ENCODE results near the gene CPT1B. TPM values are rescaled to one million over a fixed set of nuclear protein-coding genes. Genes with fewer than 3 reads are reported as not detected.

CPT1B gene
- total RNA-seq, 2 experiments from 2014 or later = 42.9 to 43.7 TPM

- TF ChIP-seq, protein P1, sequence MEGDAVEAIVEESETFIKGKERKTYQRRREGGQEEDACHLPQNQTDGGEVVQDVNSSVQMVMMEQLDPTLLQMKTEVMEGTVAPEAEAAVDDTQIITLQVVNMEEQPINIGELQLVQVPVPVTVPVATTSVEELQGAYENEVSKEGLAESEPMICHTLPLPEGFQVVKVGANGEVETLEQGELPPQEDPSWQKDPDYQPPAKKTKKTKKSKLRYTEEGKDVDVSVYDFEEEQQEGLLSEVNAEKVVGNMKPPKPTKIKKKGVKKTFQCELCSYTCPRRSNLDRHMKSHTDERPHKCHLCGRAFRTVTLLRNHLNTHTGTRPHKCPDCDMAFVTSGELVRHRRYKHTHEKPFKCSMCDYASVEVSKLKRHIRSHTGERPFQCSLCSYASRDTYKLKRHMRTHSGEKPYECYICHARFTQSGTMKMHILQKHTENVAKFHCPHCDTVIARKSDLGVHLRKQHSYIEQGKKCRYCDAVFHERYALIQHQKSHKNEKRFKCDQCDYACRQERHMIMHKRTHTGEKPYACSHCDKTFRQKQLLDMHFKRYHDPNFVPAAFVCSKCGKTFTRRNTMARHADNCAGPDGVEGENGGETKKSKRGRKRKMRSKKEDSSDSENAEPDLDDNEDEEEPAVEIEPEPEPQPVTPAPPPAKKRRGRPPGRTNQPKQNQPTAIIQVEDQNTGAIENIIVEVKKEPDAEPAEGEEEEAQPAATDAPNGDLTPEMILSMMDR (IDR thresholded peaks at IDR 0.05) = no peak
- H3K27me3 Mint-ChIP-seq = no peaks in the 10 kb centered on the region
- no peaks in the 10 kb centered on the region for H3K9me3 Mint-ChIP-seq
- H3K36me3 Mint-ChIP-seq (ENCODE audit: low read depth) = peaks cover 6% of the 10 kb centered on the region
- H3K4me1 Mint-ChIP-seq (ENCODE audit: low read depth) = peaks cover 15% of the 10 kb centered on the region
- intact Hi-C loops (cut with micrococcal nuclease) = no loop called here
- H3K4me3 Mint-ChIP-seq = peak overlapping the region; percentile 83
- DNase-seq = no peak
- H3K27ac Mint-ChIP-seq = peak overlapping the region; percentile 47
- ChIA-PET POLR2A (interaction anchor here (0.6 to 4.4 kb wide), 15 partner anchors 9 to 57 kb away, joined by 3 to 36 read pairs (median 5); partner anchors contain the start of gene SCO2), CTCF (interaction anchor here (0.8 to 3.3 kb wide), 22 partner anchors 9 to 95 kb away, joined by 3 to 32 read pairs (median 5); partner anchors contain the start of genes CHKB, KLHDC7B, LMF2 and NCAPH2)
- no peak for ATAC-seq
Observed at GRCh38 chr22:50563413-50564160, 14.6 kb downstream of the CPT1B start.

DNA sequence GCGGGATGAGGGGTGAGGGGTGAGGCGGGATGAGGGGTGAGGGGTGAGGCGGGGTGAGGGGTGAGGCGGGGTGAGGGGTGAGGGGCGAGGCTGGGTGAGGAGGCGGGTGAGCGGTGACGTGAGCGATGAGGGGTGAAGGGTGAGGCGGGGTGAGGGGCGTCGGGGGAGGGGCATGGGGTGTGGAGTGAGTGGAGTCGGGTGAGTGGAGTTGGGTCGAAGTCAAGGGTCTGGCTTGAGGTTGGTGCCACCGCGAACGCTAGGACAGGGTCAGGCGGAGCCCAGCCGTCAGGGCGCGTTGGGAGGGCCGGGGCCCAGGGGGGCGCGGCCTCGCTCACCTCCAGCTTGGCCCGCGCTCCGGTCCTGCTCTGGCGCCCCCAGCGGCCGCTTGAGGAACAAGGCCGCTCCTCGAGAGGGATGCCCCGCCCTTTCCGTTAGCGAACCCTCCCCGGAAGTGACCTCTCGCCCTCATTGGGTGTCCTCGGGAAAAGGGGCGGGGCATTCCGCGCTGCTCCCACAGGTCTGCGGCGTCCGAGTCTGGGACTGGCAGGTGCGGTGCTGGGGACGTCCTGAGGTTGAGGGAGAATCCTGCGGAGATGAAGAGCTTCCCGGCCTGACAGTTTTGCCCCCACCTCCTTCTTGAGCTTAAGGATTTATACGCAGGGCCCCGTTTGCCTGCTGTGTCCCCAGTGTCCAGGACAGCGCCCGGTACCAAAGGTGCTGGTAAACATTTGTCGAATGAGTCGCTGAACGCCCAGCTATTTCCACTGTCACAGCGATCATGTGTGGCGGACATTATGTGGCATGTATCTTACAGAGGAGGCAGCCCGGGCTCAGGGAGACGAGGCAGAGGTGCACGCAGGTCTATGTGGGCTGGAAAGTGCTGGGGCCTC, 15.5 kb downstream of the CPT1B start, which contains the start of gene SYCE3:
SYCE3 (minus strand) TSS at position 397 of the 890 bp plus-strand sequence. CDS start 6,514 bp downstream, outside the sequence.
- peaks cover 2% of the 10 kb centered on the region for H3K36me3 Mint-ChIP-seq (ENCODE audit: low read depth)
- no peaks in the 10 kb centered on the region for H3K9me3 Mint-ChIP-seq
- intact Hi-C loops (cut with micrococcal nuclease) = no loop called here
- ATAC-seq = peak; percentile 99
- ChIA-PET CTCF (interaction anchor here (0.6 to 3.3 kb wide), 23 partner anchors 9 to 176 kb away, joined by 3 to 32 read pairs (median 5); partner anchors contain the start of genes CHKB, KLHDC7B, LMF2 and NCAPH2), POLR2A (interaction anchor here (0.6 to 4.4 kb wide), 16 partner anchors 10 to 93 kb away, joined by 3 to 36 read pairs (median 5); partner anchors contain the start of gene SCO2)
- H3K4me1 Mint-ChIP-seq (ENCODE audit: low read depth) = peaks cover 15% of the 10 kb centered on the region
- H3K27me3 Mint-ChIP-seq = no peaks in the 10 kb centered on the region
- peak; percentile 98 for DNase-seq
- H3K27ac Mint-ChIP-seq = peak within 1 kb of the TSS; percentile 47
- peak within 1 kb of the TSS; percentile 83 for H3K4me3 Mint-ChIP-seq
- TF ChIP-seq, protein P1 (IDR thresholded peaks at IDR 0.05) = peak; percentile 82

- TF ChIP-seq, protein P1 (IDR thresholded peaks at IDR 0.05) = no peak
- no peaks in the 10 kb centered on the region for H3K9me3 Mint-ChIP-seq
- peak overlapping the region; percentile 4 for H3K27ac Mint-ChIP-seq
- peak overlapping the region; percentile 16 for H3K4me3 Mint-ChIP-seq
- intact Hi-C loops (cut with micrococcal nuclease) = no loop called here
- no peaks in the 10 kb centered on the region for H3K27me3 Mint-ChIP-seq
- ChIA-PET POLR2A (no interaction called here), CTCF (interaction anchor here (1.6 kb wide), 1 partner anchor 16 kb away, joined by 5 read pairs; the partner anchor contains the start of gene KLHDC7B)
- peaks cover 15% of the 10 kb centered on the region for H3K4me1 Mint-ChIP-seq (ENCODE audit: low read depth)
- ATAC-seq = no peak
- H3K36me3 Mint-ChIP-seq (ENCODE audit: low read depth) = no peaks in the 10 kb centered on the region
- no peak for DNase-seq
Observed at GRCh38 chr22:50561401-50562358, 16.5 kb downstream of the CPT1B start.

DNA sequence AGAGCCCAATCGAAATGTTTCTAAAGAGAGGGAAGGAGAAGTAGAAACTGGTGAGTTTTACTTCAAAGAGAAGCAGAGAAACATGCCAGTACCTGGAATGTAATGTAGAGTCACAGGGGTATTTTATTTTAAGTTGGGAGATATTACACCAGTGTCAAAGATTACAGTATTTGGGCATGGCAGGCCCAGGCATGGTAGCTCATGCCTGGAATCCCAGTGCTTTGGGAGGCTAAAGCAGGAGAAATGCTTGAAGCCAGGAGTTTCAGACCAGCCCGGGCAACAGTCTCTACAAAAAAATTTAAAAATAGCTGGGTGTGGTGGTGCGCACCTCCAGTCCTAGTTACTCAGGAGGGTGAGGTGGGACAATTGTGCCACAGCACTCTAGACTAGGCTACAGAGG, 18.2 kb downstream of the CPT1B start:
- H3K36me3 Mint-ChIP-seq (ENCODE audit: low read depth) = no peaks in the 10 kb centered on the region
- no peak overlapping the region for H3K27ac Mint-ChIP-seq
- no peaks in the 10 kb centered on the region for H3K27me3 Mint-ChIP-seq
- no peaks in the 10 kb centered on the region for H3K9me3 Mint-ChIP-seq
- H3K4me3 Mint-ChIP-seq = no peak overlapping the region
- DNase-seq (no peak), ATAC-seq (no peak)
- CTCF ChIA-PET = interaction anchor here (0.8 to 2.2 kb wide), 4 partner anchors 10 to 34 kb away, joined by 3 to 9 read pairs (median 4); partner anchors contain the start of genes KLHDC7B and SCO2
- H3K4me1 Mint-ChIP-seq (ENCODE audit: low read depth) = peaks cover 15% of the 10 kb centered on the region
- intact Hi-C loops (cut with micrococcal nuclease) = no loop called here
- TF ChIP-seq, protein P1 (IDR thresholded peaks at IDR 0.05) = no peak
- POLR2A ChIA-PET = interaction anchor here (0.9 to 1.0 kb wide), 3 partner anchors 9 to 36 kb away, joined by 3 to 4 read pairs (median 3); no protein-coding TSS in a partner anchor

Data from activated CD8-positive, alpha-beta T cell treated with anti-CD3 and anti-CD28 coated beads for 36 hours (primary cell).